CD1c-positive myeloid dendritic cell (primary cell): ENCODE measurements around the gene PPIH.
"Not testable (repeated sequence)": the region's sequence is repeated elsewhere in the genome, so short reads cannot be mapped to it uniquely, and the experiment has no call there.

ENCODE experiments used
- DNase-seq: peaks from one replicate; pipeline ENCODE4 v3.0.0-alpha.2; 2016; ENCODE audit errors: extremely low spot score

PPIH gene

GRCh38 chr1:42657981-42658876 is at the start of gene PPIH:
TSS of gene PPIH (plus strand) at chr1:42658423. CDS start at chr1:42658447, 24 bp downstream.
- DNase-seq, result peak; percentile 97

DNA sequence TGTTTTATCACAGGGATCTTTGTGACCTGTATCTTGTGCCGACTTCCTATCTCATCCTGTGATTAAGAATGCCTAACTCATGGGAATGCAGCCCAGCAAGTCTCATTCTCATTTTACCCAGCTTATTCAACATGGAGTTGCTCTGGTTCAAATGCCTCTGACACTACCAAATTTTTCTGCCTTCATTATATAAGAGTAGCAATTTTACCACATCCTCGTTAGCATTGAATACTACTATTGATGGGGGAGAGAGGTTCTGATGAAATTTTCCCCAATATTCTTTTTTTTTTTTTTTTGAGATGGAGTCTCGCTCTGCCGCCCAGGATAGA is 44.5 kb upstream of the PPIH start:
- no peak for DNase-seq

- no peak for DNase-seq
These were observed 39.4 kb upstream of the PPIH start for GRCh38 chr1:42618866-42619265.

DNA sequence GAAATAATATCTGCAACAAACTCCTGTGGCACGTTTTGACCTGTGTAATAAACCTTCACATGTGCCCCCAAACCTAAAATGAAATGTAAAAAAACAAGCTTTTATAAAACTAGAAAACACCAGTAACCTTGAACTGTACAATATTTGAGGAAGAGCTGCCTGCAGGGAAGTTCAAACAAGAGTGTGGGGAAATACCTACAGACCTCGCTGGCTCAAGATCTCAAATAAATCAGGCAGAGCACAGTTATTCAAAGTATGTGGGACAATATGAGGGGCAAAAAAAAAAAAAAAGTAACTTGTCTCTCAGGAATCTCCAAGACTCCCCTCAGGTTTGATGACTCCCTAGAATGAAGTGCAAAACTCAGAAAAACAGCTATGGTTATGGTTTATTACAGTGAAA is 37.9 kb upstream of the PPIH start:
- no peak for DNase-seq

DNA sequence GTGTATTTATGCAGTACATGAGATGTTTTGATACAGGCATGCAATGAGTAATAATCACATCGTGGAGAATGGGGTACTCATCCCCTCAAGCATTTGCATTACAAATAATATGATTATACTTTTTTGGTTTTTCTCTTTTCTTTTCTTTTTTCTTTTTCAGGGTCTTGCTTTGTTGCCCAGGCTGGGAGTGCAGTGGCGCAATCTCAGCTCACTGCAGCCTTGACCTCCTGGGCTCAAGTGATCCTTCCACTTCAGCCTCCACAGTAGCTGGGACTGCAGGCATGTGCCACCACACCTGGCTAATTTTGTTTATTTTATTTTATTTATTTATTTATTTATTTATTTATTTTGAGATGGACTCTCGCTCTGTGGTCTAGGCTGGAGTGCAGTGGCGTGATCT is 37.0 kb upstream of the PPIH start:
- DNase-seq, result not testable (repeated sequence)

GRCh38 chr1:42627205-42627604 is 31.0 kb upstream of the PPIH start:
- DNase-seq, result not testable (repeated sequence)

DNA sequence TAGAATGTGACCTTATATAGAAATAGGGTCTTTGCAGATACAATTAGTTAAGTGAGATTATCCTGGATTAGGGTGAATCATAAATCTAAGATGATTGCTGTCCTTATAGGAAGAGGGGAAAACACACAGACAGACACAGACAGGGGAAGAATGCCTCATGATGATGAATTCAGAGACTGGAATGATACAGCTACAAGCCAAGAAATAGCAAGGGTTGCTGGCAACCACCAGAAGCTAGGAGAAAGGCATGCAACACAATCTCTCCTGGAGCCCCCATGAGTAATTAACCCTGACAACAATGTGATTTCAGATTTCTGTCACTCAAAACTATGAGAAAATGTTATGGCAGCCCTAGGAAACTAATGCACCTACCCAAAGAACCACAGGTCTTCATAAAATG is 19.1 kb upstream of the PPIH start:
- no peak for DNase-seq

DNA sequence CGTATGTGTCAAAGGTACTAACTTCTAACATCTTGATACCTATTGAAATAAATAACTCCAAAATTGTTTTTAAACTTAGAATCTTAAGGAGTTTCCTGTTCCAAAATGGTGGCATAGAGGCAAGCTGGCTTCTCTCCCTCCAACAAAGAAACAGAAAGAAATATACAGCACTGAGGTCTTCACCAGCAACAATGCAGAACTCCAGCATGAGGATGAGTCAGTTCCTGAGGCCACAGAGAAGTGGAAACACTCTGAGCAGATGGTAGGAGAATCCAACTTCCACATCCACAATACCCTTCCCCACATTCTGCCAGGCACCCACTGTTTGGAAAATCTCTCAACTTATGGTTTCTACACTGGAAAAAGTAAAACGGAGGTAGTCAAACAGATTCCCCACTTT is 12.2 kb upstream of the PPIH start:
- DNase-seq, result peak; percentile 11

GRCh38 chr1:42657201-42657600 is 1.0 kb upstream of the PPIH start:
- DNase-seq, result no peak

GRCh38 chr1:42658877-42659337 is 684 bp downstream of the PPIH start:
- no peak for DNase-seq

- DNase-seq, result no peak
These were observed 2.8 kb downstream of the PPIH start for GRCh38 chr1:42660907-42661500.

DNA sequence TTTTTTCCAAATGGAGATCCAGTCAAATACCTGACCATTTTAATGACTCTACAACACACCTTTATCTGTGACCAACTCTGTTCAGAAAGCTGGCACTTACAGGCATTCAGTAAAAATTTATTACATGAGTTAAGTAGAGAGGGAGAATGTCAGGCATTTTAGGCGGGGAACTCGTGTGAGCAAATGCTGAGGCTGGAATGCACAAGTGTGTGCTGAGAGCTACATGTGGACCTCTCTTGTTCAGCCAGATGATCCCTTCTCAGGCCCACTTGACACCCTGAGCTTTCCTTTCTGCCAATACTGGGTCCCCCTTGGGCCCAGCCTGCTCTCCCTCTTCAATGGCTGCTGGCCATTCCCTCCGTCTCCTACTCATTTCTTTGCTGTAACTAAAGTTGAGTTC is 11.7 kb downstream of the PPIH start:
- no peak for DNase-seq

- DNase-seq, result no peak
These were observed 12.2 kb downstream of the PPIH start for GRCh38 chr1:42670425-42670824.

GRCh38 chr1:42674214-42674613 is 16.0 kb downstream of the PPIH start:
- no peak for DNase-seq

GRCh38 chr1:42674682-42675081 is 16.5 kb downstream of the PPIH start:
- DNase-seq, result no peak

GRCh38 chr1:42675467-42675866 is 17.2 kb downstream of the PPIH start:
- DNase-seq, result no peak

DNA sequence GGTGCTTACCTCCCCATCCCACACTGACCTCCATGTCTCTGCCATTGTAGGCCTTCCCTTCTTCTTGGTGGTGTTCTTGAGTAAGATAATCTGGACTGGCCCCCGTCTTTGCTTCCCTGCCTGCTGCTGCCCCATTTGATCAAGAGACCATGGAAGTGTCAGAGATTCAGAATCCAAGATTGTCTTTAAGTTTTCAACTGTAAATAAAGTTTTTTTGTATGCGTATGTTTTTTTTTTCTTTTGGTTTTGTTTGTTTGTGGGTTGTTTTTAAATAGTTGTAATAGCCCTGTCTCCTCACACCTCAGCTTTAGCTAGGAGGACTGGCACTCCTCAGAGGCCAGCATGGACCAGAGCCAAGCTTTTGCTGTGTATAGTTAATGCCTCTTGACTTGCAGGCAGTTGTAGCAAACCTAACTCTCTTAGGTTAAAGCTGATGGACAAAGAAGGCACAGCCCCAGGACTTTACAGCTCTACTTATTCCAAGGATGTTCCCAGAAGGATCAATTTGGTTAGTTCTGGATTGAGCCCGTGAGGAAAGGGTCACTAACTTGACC is 18.4 kb downstream of the PPIH start:
- DNase-seq, result no peak

DNA sequence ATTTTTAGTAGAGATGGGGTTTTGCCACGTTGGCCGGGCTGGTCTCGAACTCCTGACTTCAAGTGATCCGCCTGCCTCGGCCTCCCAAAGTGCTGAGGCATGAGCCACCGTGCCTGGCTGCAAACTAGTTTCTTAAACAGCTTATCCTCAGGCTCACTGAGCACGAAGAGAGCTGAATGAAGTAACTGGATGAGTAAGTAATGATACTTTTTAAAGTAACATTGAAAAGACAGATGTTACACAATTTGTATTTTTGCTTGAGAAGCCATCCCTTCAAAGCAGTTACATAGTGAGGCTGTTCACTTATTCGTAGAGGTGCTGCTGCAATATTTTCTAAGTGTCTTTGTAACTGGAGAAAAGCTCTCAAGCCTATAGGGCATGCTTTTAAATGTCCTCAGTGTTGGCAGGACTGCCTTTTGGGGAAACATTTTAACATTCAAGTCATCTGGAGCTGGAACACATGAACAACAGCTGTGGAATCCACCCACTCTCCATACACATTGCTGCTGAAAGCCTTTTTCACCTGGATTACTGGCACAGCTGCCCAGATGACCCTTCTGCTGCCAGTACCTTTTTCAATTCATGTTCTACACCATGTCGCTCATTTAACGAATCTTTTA is 21.3 kb downstream of the PPIH start:
- DNase-seq, result no peak

DNA sequence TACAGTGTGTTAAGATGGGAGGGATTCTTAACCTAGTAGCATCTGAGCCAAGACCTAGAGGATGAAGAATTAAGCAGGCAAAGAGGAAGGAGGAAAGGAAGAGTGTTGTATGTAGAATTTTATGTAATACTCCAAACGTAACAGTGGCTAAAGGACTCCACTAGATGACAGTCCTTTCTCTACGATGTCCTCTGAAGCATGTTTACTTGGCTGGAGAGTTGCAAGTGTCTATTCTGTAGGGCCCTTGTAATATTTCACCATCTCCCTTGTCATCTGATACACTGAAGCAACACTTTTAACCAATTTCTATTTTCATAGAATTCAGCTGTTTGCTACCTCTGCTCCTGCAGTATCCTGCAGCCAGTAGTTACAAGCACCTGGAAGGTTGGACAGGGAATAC is 21.8 kb downstream of the PPIH start:
- DNase-seq, result no peak

- no peak for DNase-seq
These were observed 22.9 kb downstream of the PPIH start for GRCh38 chr1:42680921-42681683.

DNA sequence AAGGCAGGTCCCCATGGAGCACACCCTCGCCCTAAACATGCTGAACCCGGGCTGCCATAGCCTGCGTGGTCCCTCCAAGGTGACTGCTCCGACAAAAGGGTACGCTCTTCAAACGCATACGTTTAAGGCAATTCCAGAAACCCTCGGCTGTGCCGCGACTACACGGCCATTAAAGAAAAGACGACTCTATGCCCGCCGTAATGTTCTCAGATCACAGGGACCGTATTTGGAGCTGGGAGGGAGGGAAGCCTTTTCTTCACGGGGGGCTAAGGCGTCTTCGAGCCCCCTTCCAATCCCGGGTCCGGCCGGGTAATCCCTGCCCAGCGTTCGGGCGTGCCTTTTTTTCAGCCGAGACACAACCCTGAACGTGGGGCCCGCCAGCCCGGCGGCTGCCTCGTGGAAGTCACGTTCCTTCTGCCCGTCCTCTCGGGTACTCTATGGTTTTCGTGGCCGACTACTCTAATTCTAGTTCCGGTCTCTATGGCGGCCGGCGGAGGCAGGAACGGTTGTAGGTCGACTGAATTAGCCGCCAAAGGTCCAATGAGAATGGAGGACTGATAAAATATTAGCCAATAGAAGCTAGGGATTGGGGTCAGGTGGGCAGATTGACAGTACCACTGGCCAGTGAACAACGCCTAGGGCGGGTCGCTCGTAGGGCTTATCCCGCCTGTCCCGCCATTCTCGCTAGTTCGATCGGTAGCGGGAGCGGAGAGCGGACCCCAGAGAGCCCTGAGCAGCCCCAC is 23.7 kb downstream of the PPIH start, which contains the start of gene YBX1:
YBX1 (plus strand) TSS at position 678 of the 743 bp plus-strand sequence. CDS start 148 bp downstream, outside the sequence.
- peak; percentile 99 for DNase-seq
